ENCODE data around the gene PUM2.

The PUM2 gene

GRCh38 chr2:20302019-20302418 is 48.6 kb downstream of the PUM2 start:
- DNase-seq (ENCODE audit: low spot score) = no peak
- TF ChIP-seq CTCF (IDR thresholded peaks at IDR 0.05; ENCODE audit: extremely low read depth, missing control alignments) = no peak

GRCh38 chr2:20300656-20301055 is 50.0 kb downstream of the PUM2 start:
- TF ChIP-seq CTCF (IDR thresholded peaks at IDR 0.05; ENCODE audit: extremely low read depth, missing control alignments) = no peak
- DNase-seq (ENCODE audit: low spot score) = no peak

GRCh38 chr2:20299113-20299512 is 51.5 kb downstream of the PUM2 start:
- TF ChIP-seq CTCF (IDR thresholded peaks at IDR 0.05; ENCODE audit: extremely low read depth, missing control alignments) = no peak
- no peak for DNase-seq (ENCODE audit: low spot score)

- no peak for TF ChIP-seq CTCF (IDR thresholded peaks at IDR 0.05; ENCODE audit: extremely low read depth, missing control alignments)
- DNase-seq (ENCODE audit: low spot score) = no peak
These were observed 56.4 kb downstream of the PUM2 start for GRCh38 chr2:20294231-20294630.

- no peak for TF ChIP-seq CTCF (IDR thresholded peaks at IDR 0.05; ENCODE audit: extremely low read depth, missing control alignments)
- DNase-seq (ENCODE audit: low spot score) = no peak
These were observed 57.7 kb downstream of the PUM2 start for GRCh38 chr2:20292984-20293383.

GRCh38 chr2:20291846-20292408 is 58.7 kb downstream of the PUM2 start:
- no peak for TF ChIP-seq CTCF (IDR thresholded peaks at IDR 0.05; ENCODE audit: extremely low read depth, missing control alignments)
- no peak for DNase-seq (ENCODE audit: low spot score)

- TF ChIP-seq CTCF (IDR thresholded peaks at IDR 0.05; ENCODE audit: extremely low read depth, missing control alignments) = no peak
These were observed 59.5 kb downstream of the PUM2 start for GRCh38 chr2:20291106-20291564.

More at GRCh38 chr2:20291106-20291564, 59.5 kb downstream of the PUM2 start:
- peak; percentile 29 for DNase-seq (ENCODE audit: low spot score)
